Activated CD4-positive, alpha-beta memory T cell treated with anti-CD3 and anti-CD28 coated beads for 36 hours (primary cell): Measurements from ENCODE around the gene RELN. TPM values are rescaled to one million over a fixed set of nuclear protein-coding genes. Genes with fewer than 3 reads are reported as not detected.

Experiments used
- CTCF ChIA-PET: fragments of 350-600 bp; sonication (Branson Sonifier 250); formaldehyde crosslinking; loops from one replicate; lab custom pipeline; 2021; ENCODE audit warnings: antibody characterized with exemption, inconsistent platforms; lab: Charles Lee
- POLR2A ChIA-PET: fragments of 350-600 bp; sonication (Branson Sonifier 250); formaldehyde crosslinking; loops from one replicate; lab custom pipeline; 2021; ENCODE audit warnings: antibody characterized with exemption; lab: Charles Lee
- DNase-seq: peaks from one replicate; pipeline ENCODE4 v3.0.0-alpha.2; 2020
- H3K27ac Mint-ChIP-seq: one replicate; pipeline ENCODE4 v1.8.0; 2021; ENCODE audit warnings: mixed read lengths
- H3K27me3 Mint-ChIP-seq: one replicate; pipeline ENCODE4 v1.8.0; 2021; ENCODE audit warnings: mixed read lengths
- H3K36me3 Mint-ChIP-seq: one replicate; pipeline ENCODE4 v1.8.0; 2021; ENCODE audit warnings: mixed read lengths
- H3K4me1 Mint-ChIP-seq: one replicate; pipeline ENCODE4 v1.8.0; 2021; ENCODE audit warnings: low read depth, mixed read lengths
- H3K4me3 Mint-ChIP-seq: one replicate; pipeline ENCODE4 v1.8.0; 2021; ENCODE audit warnings: mild to moderate bottlenecking, mixed read lengths
- H3K9me3 Mint-ChIP-seq: one replicate; pipeline ENCODE4 v1.8.0; 2021; ENCODE audit warnings: mixed read lengths
- intact Hi-C: fragments of 100-400 bp; cut with micrococcal nuclease; formaldehyde crosslinking; loops from one replicate; pipeline ENCODE4 v1.15.1; 2023
- total RNA-seq, 2 experiments: library from RNA; stranded (reverse); gene quantifications; one replicate each; pipeline ENCODE4 v1.2.3, GENCODE V29; 2021

The RELN gene
- total RNA-seq, 2 experiments from 2014 or later, result not detected

GRCh38 chr7:103658055-103659005 lies 331.1 kb downstream of the RELN start:
- Mint-ChIP-seq H3K27ac (no peak overlapping the region), H3K36me3 (no peaks in the 10 kb centered on the region), H3K9me3 (no peaks in the 10 kb centered on the region), H3K27me3 (peaks cover 1% of the 10 kb centered on the region), H3K4me3 (no peak overlapping the region), H3K4me1 (no peaks in the 10 kb centered on the region)
- CTCF ChIA-PET, result no interaction called here
- intact Hi-C loops, result no loop called here
- DNase-seq, result no peak
- POLR2A ChIA-PET, result no interaction called here

DNA sequence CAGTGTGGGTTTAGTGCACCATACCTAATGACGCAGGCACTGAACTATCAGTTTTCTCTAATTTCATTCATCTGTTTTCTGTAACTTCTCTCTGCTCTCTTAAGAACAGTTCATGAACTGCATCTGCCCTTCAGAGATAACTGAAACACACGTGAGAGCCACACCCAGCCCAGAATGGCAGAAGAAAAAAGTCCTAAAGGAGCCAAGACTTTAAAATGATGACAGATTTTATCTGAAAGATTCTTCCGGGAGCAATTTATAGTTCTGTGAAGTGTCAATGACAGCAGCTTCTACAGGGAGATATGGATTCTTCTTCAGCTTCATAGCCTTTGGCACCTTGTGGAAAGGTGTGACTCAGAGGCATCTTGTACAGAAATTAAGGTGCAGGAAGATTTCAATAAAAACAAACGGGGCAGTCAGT lies 332.0 kb downstream of the RELN start:
- no peaks in the 10 kb centered on the region for H3K36me3 Mint-ChIP-seq
- no peak overlapping the region for H3K4me3 Mint-ChIP-seq
- ChIA-PET CTCF (no interaction called here), POLR2A (no interaction called here)
- no peak overlapping the region for H3K27ac Mint-ChIP-seq
- H3K27me3 Mint-ChIP-seq, result peaks cover 1% of the 10 kb centered on the region
- H3K9me3 Mint-ChIP-seq, result no peaks in the 10 kb centered on the region
- DNase-seq, result no peak
- intact Hi-C loops, result no loop called here
- H3K4me1 Mint-ChIP-seq, result no peaks in the 10 kb centered on the region

- no peak overlapping the region for H3K27ac Mint-ChIP-seq
- ChIA-PET CTCF (no interaction called here), POLR2A (no interaction called here)
- H3K4me1 Mint-ChIP-seq, result no peaks in the 10 kb centered on the region
- H3K4me3 Mint-ChIP-seq, result no peak overlapping the region
- H3K9me3 Mint-ChIP-seq, result no peaks in the 10 kb centered on the region
- DNase-seq, result no peak
- no peaks in the 10 kb centered on the region for H3K36me3 Mint-ChIP-seq
- intact Hi-C loops, result no loop called here
- peaks cover 1% of the 10 kb centered on the region for H3K27me3 Mint-ChIP-seq
Measured at GRCh38 chr7:103656221-103656620, 333.2 kb downstream of the RELN start.

GRCh38 chr7:103651593-103652377 lies 337.7 kb downstream of the RELN start:
- DNase-seq, result no peak
- Mint-ChIP-seq H3K27me3 (no peaks in the 10 kb centered on the region), H3K27ac (no peak overlapping the region), H3K9me3 (peaks cover 12% of the 10 kb centered on the region), H3K4me1 (no peaks in the 10 kb centered on the region), H3K4me3 (no peak overlapping the region), H3K36me3 (no peaks in the 10 kb centered on the region)
- CTCF ChIA-PET, result no interaction called here
- intact Hi-C loops, result no loop called here
- POLR2A ChIA-PET, result no interaction called here

DNA sequence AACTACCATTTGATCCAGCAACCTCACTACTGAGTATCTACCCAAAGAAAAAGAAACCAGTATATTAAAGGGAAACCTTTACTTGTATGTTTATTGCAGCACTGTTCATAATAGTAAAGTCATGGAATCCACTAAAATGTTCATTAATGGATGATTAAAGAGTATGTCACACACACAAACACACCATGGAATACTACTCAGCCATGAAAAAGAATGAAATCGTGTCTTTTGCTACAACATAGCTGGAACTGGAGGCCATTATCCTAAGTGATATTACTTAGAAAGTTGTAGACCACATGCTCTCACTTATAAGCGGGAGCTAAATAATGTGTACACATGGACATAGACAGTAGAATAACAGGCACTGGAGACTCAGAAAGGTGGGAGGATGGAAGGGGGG lies 340.4 kb downstream of the RELN start:
- H3K27me3 Mint-ChIP-seq, result no peaks in the 10 kb centered on the region
- DNase-seq, result no peak
- intact Hi-C loops, result no loop called here
- H3K4me3 Mint-ChIP-seq, result no peak overlapping the region
- no peaks in the 10 kb centered on the region for H3K4me1 Mint-ChIP-seq
- H3K9me3 Mint-ChIP-seq, result peaks cover 26% of the 10 kb centered on the region
- CTCF ChIA-PET, result interaction anchor here (0.6 kb wide), 1 partner anchor 372 kb away, joined by 3 read pairs; no protein-coding TSS in a partner anchor
- H3K36me3 Mint-ChIP-seq, result no peaks in the 10 kb centered on the region
- POLR2A ChIA-PET, result no interaction called here
- H3K27ac Mint-ChIP-seq, result no peak overlapping the region

- H3K27me3 Mint-ChIP-seq, result no peaks in the 10 kb centered on the region
- peaks cover 30% of the 10 kb centered on the region for H3K9me3 Mint-ChIP-seq
- ChIA-PET POLR2A (no interaction called here), CTCF (no interaction called here)
- no peak for DNase-seq
- no peak overlapping the region for H3K27ac Mint-ChIP-seq
- H3K4me3 Mint-ChIP-seq, result no peak overlapping the region
- intact Hi-C loops, result no loop called here
- H3K4me1 Mint-ChIP-seq, result no peaks in the 10 kb centered on the region
- H3K36me3 Mint-ChIP-seq, result no peaks in the 10 kb centered on the region
Measured at GRCh38 chr7:103648135-103648534, 341.3 kb downstream of the RELN start.

- intact Hi-C loops, result no loop called here
- no peak for DNase-seq
- Mint-ChIP-seq H3K27ac (no peak overlapping the region), H3K4me1 (no peaks in the 10 kb centered on the region), H3K9me3 (peaks cover 30% of the 10 kb centered on the region), H3K27me3 (peaks cover 5% of the 10 kb centered on the region), H3K36me3 (no peaks in the 10 kb centered on the region), H3K4me3 (no peak overlapping the region)
- CTCF ChIA-PET, result no interaction called here
- POLR2A ChIA-PET, result no interaction called here
Measured at GRCh38 chr7:103644319-103644718, 345.1 kb downstream of the RELN start.

DNA sequence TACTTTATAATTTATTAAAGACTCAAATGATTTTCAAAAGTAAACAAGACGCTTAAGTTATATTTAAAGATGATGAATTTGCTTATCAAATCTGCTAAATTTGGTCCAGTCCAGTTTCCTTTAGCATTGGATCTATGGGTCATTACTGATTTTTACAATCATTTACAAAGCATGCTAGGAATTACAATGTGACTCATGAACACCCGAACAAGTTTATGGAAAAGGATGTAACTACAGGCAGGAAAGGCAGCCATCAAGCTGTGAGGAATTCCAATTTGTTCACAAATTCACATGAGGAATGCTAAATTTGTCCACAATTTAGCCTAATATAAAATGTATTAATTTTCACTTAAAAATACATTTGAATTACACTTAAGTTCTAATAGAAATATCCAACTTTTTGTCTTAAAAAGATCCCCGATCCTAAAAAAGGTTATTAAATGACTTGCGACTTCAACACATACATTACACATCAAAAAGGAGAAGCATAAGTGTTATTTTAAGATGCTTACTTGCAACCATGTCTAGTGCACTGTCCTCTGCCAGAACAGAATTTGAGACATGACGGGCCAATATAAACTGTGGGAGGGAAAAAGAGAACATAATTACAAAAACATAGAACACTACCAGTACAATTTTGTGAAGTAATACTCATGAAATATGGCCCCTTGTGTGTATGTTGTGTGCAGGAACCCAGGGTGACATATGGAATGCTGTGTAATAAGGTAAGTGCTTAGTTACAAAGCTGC lies 349.3 kb downstream of the RELN start:
- DNase-seq, result no peak
- ChIA-PET POLR2A (no interaction called here), CTCF (no interaction called here)
- intact Hi-C loops, result no loop called here
- no peaks in the 10 kb centered on the region for H3K4me1 Mint-ChIP-seq
- peaks cover 9% of the 10 kb centered on the region for H3K27me3 Mint-ChIP-seq
- H3K36me3 Mint-ChIP-seq, result no peaks in the 10 kb centered on the region
- H3K9me3 Mint-ChIP-seq, result peaks cover 13% of the 10 kb centered on the region
- no peak overlapping the region for H3K4me3 Mint-ChIP-seq
- no peak overlapping the region for H3K27ac Mint-ChIP-seq

GRCh38 chr7:103637726-103638125 lies 351.7 kb downstream of the RELN start:
- Mint-ChIP-seq H3K4me3 (no peak overlapping the region), H3K27me3 (peaks cover 11% of the 10 kb centered on the region), H3K9me3 (no peaks in the 10 kb centered on the region), H3K36me3 (no peaks in the 10 kb centered on the region), H3K4me1 (no peaks in the 10 kb centered on the region), H3K27ac (no peak overlapping the region)
- ChIA-PET CTCF (no interaction called here), POLR2A (no interaction called here)
- intact Hi-C loops, result no loop called here
- DNase-seq, result no peak

GRCh38 chr7:103637094-103637493 lies 352.4 kb downstream of the RELN start:
- Mint-ChIP-seq H3K9me3 (no peaks in the 10 kb centered on the region), H3K4me3 (no peak overlapping the region), H3K27me3 (peaks cover 11% of the 10 kb centered on the region), H3K27ac (no peak overlapping the region), H3K36me3 (no peaks in the 10 kb centered on the region), H3K4me1 (no peaks in the 10 kb centered on the region)
- no peak for DNase-seq
- CTCF ChIA-PET, result no interaction called here
- POLR2A ChIA-PET, result no interaction called here
- intact Hi-C loops, result no loop called here

DNA sequence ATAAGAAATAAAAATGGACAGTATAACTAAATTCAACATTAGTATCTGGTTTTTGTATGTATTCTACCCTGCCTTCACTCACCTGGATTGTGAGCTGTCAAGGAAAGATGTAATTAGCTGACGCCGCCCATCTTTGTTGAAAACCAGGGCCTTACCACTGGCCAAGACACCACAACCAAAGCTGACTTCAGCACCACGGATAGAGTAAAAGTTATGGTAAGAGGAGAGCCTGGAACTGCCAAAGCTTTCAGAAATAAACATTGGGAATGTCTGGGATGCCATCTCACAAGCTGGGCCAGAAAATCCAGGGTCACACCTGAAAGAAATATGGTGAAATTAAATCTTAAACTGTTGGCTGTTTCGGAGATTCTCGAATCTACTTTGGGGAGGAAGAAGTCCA lies 353.3 kb downstream of the RELN start:
- H3K9me3 Mint-ChIP-seq, result no peaks in the 10 kb centered on the region

GRCh38 chr7:103632972-103633371 lies 356.5 kb downstream of the RELN start:
- no peak overlapping the region for H3K27ac Mint-ChIP-seq
- no peaks in the 10 kb centered on the region for H3K4me1 Mint-ChIP-seq
- no peak for DNase-seq
- peaks cover 4% of the 10 kb centered on the region for H3K27me3 Mint-ChIP-seq
- intact Hi-C loops, result no loop called here
- ChIA-PET CTCF (no interaction called here), POLR2A (no interaction called here)
- no peak overlapping the region for H3K4me3 Mint-ChIP-seq
- H3K9me3 Mint-ChIP-seq, result no peaks in the 10 kb centered on the region
- H3K36me3 Mint-ChIP-seq, result no peaks in the 10 kb centered on the region

More for the DNA sequence above, 353.3 kb downstream of the RELN start:
- Mint-ChIP-seq H3K27me3 (peaks cover 11% of the 10 kb centered on the region), H3K4me3 (no peak overlapping the region), H3K36me3 (no peaks in the 10 kb centered on the region), H3K27ac (no peak overlapping the region), H3K4me1 (no peaks in the 10 kb centered on the region)
- DNase-seq, result no peak
- intact Hi-C loops, result no loop called here
- CTCF ChIA-PET, result no interaction called here
- POLR2A ChIA-PET, result no interaction called here
